22Rv1 (cell line): ENCODE data around the gene CEBPE.

ENCODE experiments used
- ZFX ChIP-seq: fragments of 450-650 bp; IDR thresholded peaks from 2 replicates; pipeline ENCODE4 v1.6.1; 2017; ENCODE audit warnings: antibody characterized with exemption, borderline replicate concordance
- TF ChIP-seq, protein P1 (sequence below): fragments of 450-650 bp; IDR thresholded peaks from 2 replicates; pipeline ENCODE4 v1.5.1; 2017; ENCODE audit warnings: mild to moderate bottlenecking

DNA sequence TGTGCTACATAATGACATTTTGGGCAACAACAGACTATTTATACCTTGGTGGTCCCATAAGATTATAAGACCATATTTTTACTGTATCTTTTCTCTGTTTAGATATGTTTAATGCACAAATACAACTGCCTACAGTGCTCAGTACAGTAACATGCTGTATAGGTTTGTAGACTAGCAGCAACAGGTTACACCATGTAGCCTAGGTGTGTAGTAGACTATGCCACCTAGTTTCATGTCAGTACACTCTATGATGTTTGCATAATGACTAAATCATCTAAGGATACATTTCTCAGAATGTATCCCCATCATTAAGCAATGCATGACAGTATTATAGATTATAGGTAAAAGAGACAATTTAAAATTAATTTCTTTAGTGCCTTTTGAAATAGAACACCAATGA, 30.7 kb upstream of the CEBPE start:
- TF ChIP-seq, protein P1, sequence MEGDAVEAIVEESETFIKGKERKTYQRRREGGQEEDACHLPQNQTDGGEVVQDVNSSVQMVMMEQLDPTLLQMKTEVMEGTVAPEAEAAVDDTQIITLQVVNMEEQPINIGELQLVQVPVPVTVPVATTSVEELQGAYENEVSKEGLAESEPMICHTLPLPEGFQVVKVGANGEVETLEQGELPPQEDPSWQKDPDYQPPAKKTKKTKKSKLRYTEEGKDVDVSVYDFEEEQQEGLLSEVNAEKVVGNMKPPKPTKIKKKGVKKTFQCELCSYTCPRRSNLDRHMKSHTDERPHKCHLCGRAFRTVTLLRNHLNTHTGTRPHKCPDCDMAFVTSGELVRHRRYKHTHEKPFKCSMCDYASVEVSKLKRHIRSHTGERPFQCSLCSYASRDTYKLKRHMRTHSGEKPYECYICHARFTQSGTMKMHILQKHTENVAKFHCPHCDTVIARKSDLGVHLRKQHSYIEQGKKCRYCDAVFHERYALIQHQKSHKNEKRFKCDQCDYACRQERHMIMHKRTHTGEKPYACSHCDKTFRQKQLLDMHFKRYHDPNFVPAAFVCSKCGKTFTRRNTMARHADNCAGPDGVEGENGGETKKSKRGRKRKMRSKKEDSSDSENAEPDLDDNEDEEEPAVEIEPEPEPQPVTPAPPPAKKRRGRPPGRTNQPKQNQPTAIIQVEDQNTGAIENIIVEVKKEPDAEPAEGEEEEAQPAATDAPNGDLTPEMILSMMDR, result no peak
- no peak for TF ChIP-seq ZFX
